ENCODE data around the gene TXNRD2.

The TXNRD2 gene

DNA sequence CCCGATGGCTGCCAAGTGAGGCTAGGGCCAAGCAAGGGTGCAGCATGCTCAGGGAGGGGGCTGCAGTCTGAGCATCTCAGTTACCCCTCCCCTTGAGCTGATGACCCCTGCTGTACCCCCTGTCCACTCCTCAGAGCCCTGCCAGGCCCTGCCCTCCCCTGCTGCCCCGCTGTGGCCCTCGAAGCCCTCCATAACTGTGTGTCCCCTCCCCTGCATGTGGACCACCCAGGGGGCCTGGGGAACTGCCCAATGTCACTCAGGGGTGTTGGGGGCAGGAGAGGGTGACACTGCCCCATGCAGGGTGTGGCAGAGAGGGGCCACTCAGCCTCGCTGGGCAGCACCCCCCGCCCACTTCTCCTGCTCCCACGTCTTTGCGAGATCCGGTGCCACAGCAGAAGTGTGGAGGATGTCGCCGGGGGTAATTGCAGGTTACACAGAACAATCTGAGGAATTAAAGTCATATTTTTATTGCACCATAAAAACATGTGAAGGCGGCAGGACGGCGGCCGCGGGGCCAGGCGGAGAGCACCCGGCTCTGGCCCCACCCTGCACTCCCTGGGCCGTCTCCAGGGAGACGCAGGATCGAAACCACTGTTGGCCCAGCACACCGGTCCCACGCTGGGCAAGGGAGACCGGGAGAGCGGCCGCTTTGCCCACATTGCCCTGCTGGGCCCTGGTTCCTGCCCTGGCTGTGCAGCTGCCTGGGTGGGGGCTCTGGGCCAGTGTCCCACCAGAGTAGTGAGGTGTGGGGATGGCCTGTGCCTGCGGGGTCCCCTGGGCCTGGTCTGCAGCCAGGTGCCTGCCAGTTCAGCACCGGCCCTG lies 68.3 kb downstream of the TXNRD2 start:
- no peak for DNase-seq

- no peak for DNase-seq
These were observed 68.9 kb downstream of the TXNRD2 start for GRCh38 chr22:19872779-19873137.

DNA sequence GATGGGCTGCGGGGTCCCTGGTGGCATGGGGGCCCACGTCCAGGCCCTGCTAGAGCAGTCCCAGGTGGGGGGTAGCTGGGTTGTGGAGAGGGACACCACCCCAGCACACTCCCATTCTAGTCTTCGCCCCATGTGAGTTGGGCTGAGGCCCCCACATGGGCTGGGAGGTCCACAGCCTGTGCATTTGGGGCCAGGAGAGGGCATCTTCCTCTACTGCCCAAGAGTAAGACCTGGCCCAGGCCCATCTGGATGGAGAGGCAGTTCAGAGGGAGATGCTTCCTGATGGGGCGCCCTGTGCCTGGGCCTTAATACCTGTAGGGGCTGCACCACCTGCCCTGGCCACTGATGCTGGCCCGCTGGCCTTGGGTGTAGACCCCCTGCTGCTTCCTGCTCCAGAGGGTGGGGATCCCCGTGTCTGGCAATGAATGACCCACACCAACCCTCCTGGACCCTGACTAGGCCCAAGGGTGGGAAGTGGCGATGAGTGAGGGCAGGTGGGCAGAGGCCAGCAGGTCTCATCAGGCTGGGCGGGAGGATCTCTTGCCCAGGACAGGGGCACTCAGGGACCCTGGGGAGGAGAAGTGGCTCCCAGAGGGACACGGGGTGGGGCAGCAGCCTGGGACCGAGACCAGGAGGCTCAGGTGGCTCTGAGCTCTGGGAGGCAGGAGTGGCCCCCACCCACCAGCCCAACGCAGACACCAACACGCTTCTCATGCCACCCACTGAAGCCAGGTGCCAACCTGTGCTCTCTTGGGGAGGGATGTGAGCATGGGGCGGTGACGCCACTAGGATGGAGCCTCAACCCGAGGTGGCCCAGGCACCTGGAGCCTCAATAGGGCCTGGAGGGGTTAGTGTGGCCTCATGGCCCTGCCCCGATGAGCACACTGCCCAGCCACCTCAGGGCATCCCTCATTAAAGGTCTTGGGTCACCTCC lies 69.5 kb downstream of the TXNRD2 start:
- no peak for DNase-seq

- no peak for DNase-seq
These were observed 70.4 kb downstream of the TXNRD2 start for GRCh38 chr22:19871023-19871844.

GRCh38 chr22:19870153-19871022 lies 71.2 kb downstream of the TXNRD2 start:
- DNase-seq = peak; percentile 4

GRCh38 chr22:19869497-19870152 lies 72.0 kb downstream of the TXNRD2 start:
- DNase-seq = no peak

DNA sequence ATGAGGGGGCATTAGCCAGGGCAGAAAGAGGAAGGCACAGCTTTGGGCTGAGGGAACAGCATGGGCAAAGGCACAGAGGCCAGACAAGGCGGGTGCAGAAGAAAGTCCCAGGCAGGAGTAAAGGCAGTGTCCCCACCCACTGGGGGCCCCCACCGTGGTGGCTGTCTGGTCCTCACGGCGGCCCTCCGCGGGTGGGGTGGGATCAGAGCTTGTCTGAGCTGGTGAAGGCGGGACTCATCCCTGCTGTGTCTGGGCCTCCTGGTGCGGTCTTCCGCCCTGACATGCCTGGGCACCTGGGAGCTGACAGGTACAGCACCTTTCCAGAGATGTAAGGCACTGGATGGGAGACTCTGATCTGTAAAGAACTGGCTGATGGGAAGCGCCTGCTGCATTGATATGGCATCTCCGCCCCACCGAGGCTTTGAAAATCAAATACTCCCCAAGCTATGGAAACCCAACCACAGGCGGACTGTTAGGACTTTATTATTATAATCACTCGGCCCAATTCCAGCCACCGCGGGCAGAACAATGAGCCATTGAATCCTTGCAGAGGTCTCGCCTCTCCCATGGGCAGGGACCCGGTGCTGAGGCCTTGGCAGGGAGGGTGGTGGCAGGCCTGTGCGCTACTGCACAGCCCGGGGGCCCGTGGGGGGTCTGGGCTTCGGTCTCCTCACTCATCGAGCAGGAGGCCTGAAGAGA lies 72.7 kb downstream of the TXNRD2 start:
- peak; percentile 45 for DNase-seq

- no peak for DNase-seq
These were observed 73.3 kb downstream of the TXNRD2 start for GRCh38 chr22:19868333-19868732.

- no peak for DNase-seq
These were observed 74.0 kb downstream of the TXNRD2 start for GRCh38 chr22:19867617-19868016.

DNA sequence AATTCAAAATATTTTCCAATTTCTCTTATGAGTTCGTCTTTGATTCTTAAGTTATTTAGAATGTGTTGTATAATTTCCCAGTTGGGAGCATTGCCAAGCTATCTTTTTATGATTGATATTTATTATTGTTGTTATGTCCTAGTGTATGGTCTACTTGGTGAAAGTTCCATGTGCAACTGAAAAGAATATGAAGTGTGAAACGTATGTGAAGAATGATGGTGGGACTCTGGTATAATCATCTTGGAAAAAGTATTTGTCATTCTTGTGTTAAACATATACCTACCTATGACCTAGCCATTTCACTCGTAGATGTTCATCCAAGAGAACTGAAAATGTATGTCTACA lies 75.0 kb downstream of the TXNRD2 start:
- DNase-seq = no peak

DNA sequence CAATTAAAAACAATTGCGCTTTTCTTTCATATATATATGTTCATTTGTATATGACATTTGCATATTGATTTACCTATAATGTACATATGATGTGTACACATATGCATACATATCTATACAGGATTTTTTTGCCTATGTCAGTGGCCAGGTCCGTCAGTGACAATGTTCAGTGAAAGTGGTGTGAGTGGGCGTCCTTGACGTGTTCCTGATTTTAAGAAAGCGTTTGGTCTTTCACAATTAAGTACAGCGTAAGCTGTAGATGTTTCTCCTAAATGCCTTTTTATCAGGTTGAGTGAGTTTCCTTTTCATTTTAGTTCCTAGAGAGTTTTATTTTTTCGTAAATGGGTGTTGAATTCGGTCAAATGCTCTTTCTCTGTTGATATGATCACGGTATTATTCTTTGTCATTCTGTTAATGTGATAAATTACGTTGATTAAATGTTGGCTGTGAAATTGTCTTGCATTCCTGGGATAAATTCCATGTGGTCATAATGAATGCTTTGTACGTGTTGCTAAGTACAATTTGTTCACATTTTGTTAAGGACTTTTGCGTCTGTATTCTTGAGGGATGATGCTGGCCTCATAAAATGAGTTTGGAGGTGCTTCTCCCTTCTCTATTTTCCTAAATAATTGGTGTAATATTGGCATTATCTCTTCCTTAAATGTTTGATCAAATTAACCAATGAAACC lies 76.3 kb downstream of the TXNRD2 start:
- no peak for DNase-seq

GRCh38 chr22:19864538-19865106 lies 77.0 kb downstream of the TXNRD2 start:
- DNase-seq = no peak

DNA sequence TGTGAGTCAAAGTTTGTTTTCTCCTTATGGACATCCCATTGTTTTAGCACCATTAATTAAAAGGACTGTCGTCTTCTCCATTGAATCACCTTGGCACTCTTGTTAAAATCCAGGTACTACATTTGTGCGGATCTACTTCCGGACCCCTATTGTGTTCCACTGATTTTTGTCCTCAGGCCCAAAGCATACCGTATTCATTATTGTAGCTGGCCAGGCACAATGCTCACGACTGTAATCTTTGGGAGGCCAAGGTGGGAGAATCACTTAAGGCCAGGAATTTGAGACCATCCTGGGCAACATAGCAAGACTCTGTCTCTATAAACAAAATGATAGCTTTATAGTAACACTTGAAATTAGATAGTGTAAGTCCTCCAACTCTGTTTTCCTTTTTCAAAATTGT lies 78.0 kb downstream of the TXNRD2 start:
- DNase-seq = no peak

DNA sequence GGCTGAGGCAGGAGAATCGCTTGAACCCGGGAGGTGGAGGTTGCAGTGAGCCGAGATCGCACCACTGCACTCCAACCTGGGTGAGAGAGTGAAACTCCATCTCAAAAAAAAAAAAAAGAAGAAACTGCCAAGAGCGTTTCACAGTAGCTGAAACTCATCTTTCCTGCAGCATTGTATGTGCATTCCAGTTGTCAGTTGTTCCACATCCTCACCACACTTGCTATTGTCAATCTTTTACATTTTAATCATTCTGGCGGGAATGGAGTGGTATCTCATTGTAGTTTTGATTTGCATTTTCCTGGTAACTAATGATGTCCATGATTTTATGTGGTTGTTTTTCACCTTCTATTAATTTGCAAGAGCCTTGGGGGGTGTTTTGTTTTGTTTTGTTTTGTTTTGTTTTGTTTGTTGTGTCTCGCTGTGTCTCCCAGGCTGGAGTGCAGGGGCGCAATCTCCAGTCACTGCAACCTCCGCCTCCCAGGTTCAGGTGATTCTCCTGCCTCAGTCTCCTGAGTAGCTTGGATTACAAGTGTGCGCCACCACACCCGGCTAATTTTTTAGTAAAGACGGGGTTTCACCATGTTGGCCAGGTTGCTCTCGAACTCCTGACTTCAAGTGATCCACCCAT lies 78.9 kb downstream of the TXNRD2 start:
- no peak for DNase-seq

GRCh38 chr22:19859861-19860510 lies 81.6 kb downstream of the TXNRD2 start:
- no peak for DNase-seq

- DNase-seq = no peak
These were observed 84.2 kb downstream of the TXNRD2 start for GRCh38 chr22:19857382-19857781.

DNA sequence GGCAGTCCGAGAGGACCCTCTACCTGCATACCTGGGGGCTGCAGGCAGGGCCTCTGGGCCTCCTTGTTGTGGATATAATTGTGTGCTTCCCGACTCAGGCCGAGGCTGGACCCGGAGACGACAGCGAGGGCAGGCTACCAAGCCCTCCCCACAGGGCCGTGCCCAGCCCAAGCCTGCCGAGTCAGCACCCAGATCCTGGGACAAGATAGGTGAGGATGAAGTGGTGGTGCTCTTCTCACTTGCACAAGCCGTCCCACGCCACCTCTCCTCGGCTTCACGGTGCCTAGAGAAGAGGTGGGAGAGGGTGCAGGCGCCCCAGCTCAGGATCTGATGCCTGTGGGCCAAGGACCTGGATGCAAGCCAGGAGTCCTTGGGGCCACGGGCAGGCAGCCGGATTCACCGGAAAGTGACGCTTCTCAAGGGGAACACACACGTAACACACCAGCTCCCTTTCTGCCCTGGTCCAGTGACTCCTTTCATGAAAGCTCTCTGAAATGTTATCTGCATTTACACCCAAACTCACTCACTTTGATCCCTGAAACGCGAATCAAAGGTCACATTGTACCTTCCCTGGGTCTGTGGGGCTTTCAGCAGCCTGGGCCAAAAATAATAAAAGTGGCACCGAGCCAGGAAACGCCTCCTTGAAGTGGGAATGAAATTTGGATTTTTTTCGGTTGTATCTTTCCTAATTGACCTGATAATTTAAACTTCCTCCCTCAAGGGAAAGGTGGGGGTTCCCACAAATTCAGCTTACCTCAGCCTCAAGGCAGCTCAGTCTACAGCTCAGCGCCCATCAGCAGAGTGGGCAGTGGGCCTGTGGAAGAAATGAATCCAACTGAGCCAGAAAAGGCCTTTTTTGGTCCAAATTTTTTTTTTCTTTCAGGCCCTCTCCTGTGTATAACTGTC lies 85.9 kb downstream of the TXNRD2 start:
- DNase-seq = no peak
